WTC11 (cell line): ENCODE data around the gene CLEC20A. TPM values are rescaled to one million over a fixed set of nuclear protein-coding genes. Genes with fewer than 3 reads are reported as not detected.

Source experiments
- ATAC-seq: fragments of 200-7000 bp; cut with Tn5 transposase; 2 replicates; pipeline ENCODE4 v1.10.0; 2021; ENCODE audit warnings: mild to moderate bottlenecking, moderate library complexity
- CTCF ChIA-PET: fragments of 300-600 bp; sonication (Branson Sonifier 250); formaldehyde crosslinking; loops from one replicate; lab custom pipeline; 2021; ENCODE audit warnings: antibody characterized with exemption; lab: Charles Lee
- POLR2A ChIA-PET: fragments of 350-600 bp; sonication (Branson Sonifier 250); formaldehyde crosslinking; loops from one replicate; lab custom pipeline; 2021; ENCODE audit warnings: antibody characterized with exemption; lab: Charles Lee
- DNase-seq: peaks from one replicate; pipeline ENCODE4 v3.0.0; 2021; ENCODE audit warnings: low spot score
- H3K27ac Mint-ChIP-seq: 2 replicates; pipeline ENCODE4 v1.8.0; 2021; ENCODE audit warnings: mixed read lengths
- H3K27me3 Mint-ChIP-seq: 2 replicates; pipeline ENCODE4 v1.8.0; 2021; ENCODE audit warnings: low read depth, mild to moderate bottlenecking, moderate library complexity, mixed read lengths
- H3K36me3 Mint-ChIP-seq: 2 replicates; pipeline ENCODE4 v1.8.0; 2021; ENCODE audit warnings: mixed read lengths
- H3K4me1 Mint-ChIP-seq: 2 replicates; pipeline ENCODE4 v1.8.0; 2022; ENCODE audit warnings: mixed read lengths
- H3K4me3 Mint-ChIP-seq: 2 replicates; pipeline ENCODE4 v1.8.0; 2021; ENCODE audit warnings: mild to moderate bottlenecking, moderate library complexity, mixed read lengths
- H3K9me3 Mint-ChIP-seq: 2 replicates; pipeline ENCODE4 v1.8.0; 2021; ENCODE audit warnings: mixed read lengths
- ATF3 ChIP-seq: sonication (generic); formaldehyde crosslinking; conservative IDR thresholded peaks from 2 replicates; pipeline ENCODE4 v1.8.1; 2022; ENCODE audit warnings: mild to moderate bottlenecking, missing genetic modification reagents
- CREM ChIP-seq: sonication (generic); formaldehyde crosslinking; IDR thresholded peaks from 2 replicates; pipeline ENCODE4 v1.8.1; 2022; ENCODE audit warnings: mild to moderate bottlenecking, missing genetic modification reagents, moderate library complexity
- CTCF ChIP-seq: fragments of 200-600 bp; IDR thresholded peaks from 2 replicates; pipeline ENCODE4 v1.8.0; 2022; ENCODE audit warnings: antibody characterized with exemption
- E2F1 ChIP-seq: sonication (generic); formaldehyde crosslinking; IDR thresholded peaks from 2 replicates; pipeline ENCODE4 v1.8.0; 2022; ENCODE audit warnings: mild to moderate bottlenecking, missing genetic modification reagents
- E2F5 ChIP-seq: sonication (generic); formaldehyde crosslinking; IDR thresholded peaks from 2 replicates; pipeline ENCODE4 v1.8.1; 2022; ENCODE audit warnings: mild to moderate bottlenecking, moderate library complexity, missing genetic modification reagents
- GABPB1 ChIP-seq: sonication (generic); formaldehyde crosslinking; IDR thresholded peaks from 2 replicates; pipeline ENCODE4 v1.8.1; 2023; ENCODE audit warnings: mild to moderate bottlenecking, missing genetic modification reagents
- IRF1 ChIP-seq: sonication (generic); formaldehyde crosslinking; IDR thresholded peaks from 2 replicates; pipeline ENCODE4 v1.8.0; 2023; ENCODE audit warnings: missing genetic modification reagents
- JAZF1 ChIP-seq: fragments of 250-450 bp; sonication (Bioruptor Pico); IDR thresholded peaks from 2 replicates; pipeline ENCODE4 v1.9.0; 2021; ENCODE audit warnings: moderate library complexity, mild to moderate bottlenecking, inconsistent platforms
- KAT7 ChIP-seq: sonication (generic); formaldehyde crosslinking; IDR thresholded peaks from 2 replicates; pipeline ENCODE4 v1.8.1; 2023; ENCODE audit warnings: missing genetic modification reagents, mild to moderate bottlenecking, borderline replicate concordance
- MXD4 ChIP-seq: fragments of 250-450 bp; sonication (Bioruptor Pico); IDR thresholded peaks from 2 replicates; pipeline ENCODE4 v1.8.0; 2021; ENCODE audit warnings: mild to moderate bottlenecking, moderate library complexity, borderline replicate concordance
- NR1H2 ChIP-seq: sonication (generic); formaldehyde crosslinking; IDR thresholded peaks from 2 replicates; pipeline ENCODE4 v1.9.0; 2021; ENCODE audit warnings: mild to moderate bottlenecking, moderate library complexity, missing genetic modification reagents
- PRDM15 ChIP-seq: sonication (generic); formaldehyde crosslinking; IDR thresholded peaks from 2 replicates; pipeline ENCODE4 v1.8.0; 2022; ENCODE audit warnings: missing genetic modification reagents
- TP53 ChIP-seq: sonication (generic); formaldehyde crosslinking; IDR thresholded peaks from 2 replicates; pipeline ENCODE4 v1.8.1; 2023; ENCODE audit warnings: mild to moderate bottlenecking, missing genetic modification reagents
- USF2 ChIP-seq: sonication (generic); formaldehyde crosslinking; IDR thresholded peaks from 2 replicates; pipeline ENCODE4 v1.8.1; 2023; ENCODE audit warnings: mild to moderate bottlenecking, missing genetic modification reagents, moderate library complexity
- ZBTB21 ChIP-seq: sonication (generic); formaldehyde crosslinking; IDR thresholded peaks from 2 replicates; pipeline ENCODE4 v1.8.1; 2023; ENCODE audit warnings: mild to moderate bottlenecking, missing genetic modification reagents, borderline replicate concordance
- ZNF317 ChIP-seq: sonication (generic); formaldehyde crosslinking; IDR thresholded peaks from 2 replicates; pipeline ENCODE4 v1.8.1; 2023; ENCODE audit warnings: low read depth, mild to moderate bottlenecking, moderate library complexity, missing genetic modification reagents, borderline replicate concordance
- ZNF396 ChIP-seq: fragments of 250-450 bp; sonication (Bioruptor Pico); IDR thresholded peaks from 2 replicates; pipeline ENCODE4 v1.8.0; 2021; ENCODE audit warnings: mild to moderate bottlenecking, moderate library complexity, borderline replicate concordance
- ZNF671 ChIP-seq: fragments of 250-450 bp; sonication (Bioruptor Pico); IDR thresholded peaks from 2 replicates; pipeline ENCODE4 v1.8.0; 2021; ENCODE audit warnings: mild to moderate bottlenecking
- total RNA-seq: library from RNA; stranded (reverse); gene quantifications from 3 replicates; pipeline ENCODE4 v1.2.3, GENCODE V29; 2021

CLEC20A gene
- total RNA-seq, 1 experiment from 2014 or later = not detected

GRCh38 chr1:178537382-178538090 is 40.8 kb upstream of the CLEC20A start:
- CTCF ChIA-PET = interaction anchor here (0.6 to 8.8 kb wide), 7 partner anchors 9 to 465 kb away, joined by 3 to 55 read pairs (median 6); no protein-coding TSS in a partner anchor
- DNase-seq (no peak), ATAC-seq (no peak)
- H3K9me3 Mint-ChIP-seq = no peaks in the 10 kb centered on the region
- TF ChIP-seq CREM (CRISPR knock-in tag) (no peak), GABPB1 (CRISPR knock-in tag) (peak; percentile 90)
- no peaks in the 10 kb centered on the region; the same call in 1 of the 2 replicates for H3K27me3 Mint-ChIP-seq
- H3K36me3 Mint-ChIP-seq = no peaks in the 10 kb centered on the region
- H3K4me1 Mint-ChIP-seq = no peaks in the 10 kb centered on the region
- no peak overlapping the region for H3K4me3 Mint-ChIP-seq
- POLR2A ChIA-PET = no interaction called here
- no peak overlapping the region for H3K27ac Mint-ChIP-seq

GRCh38 chr1:178536844-178537371 is 40.1 kb upstream of the CLEC20A start:
- no peak overlapping the region for H3K27ac Mint-ChIP-seq
- 0 out of 2 replicates have a peak, but pooled peaks cover 2% of the 10 kb centered on the region for H3K4me1 Mint-ChIP-seq
- H3K27me3 Mint-ChIP-seq = no peaks in the 10 kb centered on the region; the same call in 1 of the 2 replicates
- no peak overlapping the region for H3K4me3 Mint-ChIP-seq
- ChIA-PET CTCF (interaction anchor here (1.3 to 8.8 kb wide), 4 partner anchors 8 to 465 kb away, joined by 3 to 55 read pairs (median 6); no protein-coding TSS in a partner anchor), POLR2A (no interaction called here)
- no peak for ATAC-seq
- no peaks in the 10 kb centered on the region for H3K36me3 Mint-ChIP-seq
- no peaks in the 10 kb centered on the region for H3K9me3 Mint-ChIP-seq
- TF ChIP-seq TP53 (CRISPR knock-in tag) (no peak), ZBTB21 (CRISPR knock-in tag) (no peak), ATF3 (no peak), E2F1 (no peak), E2F5 (CRISPR knock-in tag) (no peak), MXD4 (no peak), KAT7 (CRISPR knock-in tag) (no peak), ZNF396 (CRISPR knock-in tag) (no peak), PRDM15 (no peak), IRF1 (CRISPR knock-in tag) (no peak), JAZF1 (CRISPR knock-in tag) (no peak), GABPB1 (CRISPR knock-in tag) (no peak)
- TF ChIP-seq, all 79 proteins: peak for 0
- no peak for DNase-seq

- no peaks in the 10 kb centered on the region for H3K36me3 Mint-ChIP-seq
- ChIA-PET CTCF (interaction anchor here (1.3 to 8.8 kb wide), 3 partner anchors 19 to 466 kb away, joined by 3 to 55 read pairs (median 5); no protein-coding TSS in a partner anchor), POLR2A (no interaction called here)
- no peaks in the 10 kb centered on the region for H3K9me3 Mint-ChIP-seq
- no peak overlapping the region for H3K4me3 Mint-ChIP-seq
- H3K4me1 Mint-ChIP-seq = 0 out of 2 replicates have a peak, but pooled peaks cover 2% of the 10 kb centered on the region
- DNase-seq (no peak), ATAC-seq (no peak)
- no peaks in the 10 kb centered on the region; the same call in 1 of the 2 replicates for H3K27me3 Mint-ChIP-seq
- H3K27ac Mint-ChIP-seq = no peak overlapping the region
- TF ChIP-seq ZNF671 (CRISPR knock-in tag) (no peak), NR1H2 (CRISPR knock-in tag) (no peak), CTCF (no peak), USF2 (CRISPR knock-in tag) (no peak), ZNF317 (CRISPR knock-in tag) (no peak)
These were observed 39.6 kb upstream of the CLEC20A start for GRCh38 chr1:178536329-178536728.
